K562 (cell line): ENCODE measurements around the gene PNKD. TPM values are rescaled to one million over a fixed set of nuclear protein-coding genes. Genes with fewer than 3 reads are reported as not detected.

Experiments
- ATAC-seq: fragments of 200-7000 bp; cut with Tn5 transposase; 3 replicates; pipeline ENCODE4 v1.9.1; 2020; ENCODE audit warnings: moderate library complexity
- BruUV-seq: library from RNA; stranded (reverse); fragments of 400-500 nt; replicated peaks from 2 replicates; lab custom pipeline; 2021; lab: Mats Ljungman, UMichigan
- CTCF ChIA-PET: fragments of 300-600 bp; formaldehyde crosslinking; extraction: SDS; loops from one replicate; lab custom pipeline; 2021; ENCODE audit warnings: low intra/inter-chr PET ratio; lab: Yijun Ruan, JAX
- POLR2A ChIA-PET: fragments of 300-600, 350-650 bp; sonication (Branson Sonifier 250); formaldehyde crosslinking; extraction: SDS; loops from one replicate; lab custom pipeline; 2021; ENCODE audit warnings: antibody characterized with exemption, inconsistent platforms; lab: Yijun Ruan, JAX
- DNase-seq, 4 experiments: peaks; one replicate each; pipeline versions ENCODE4 v3.0.0 to v3.0.0-alpha.2; 2011 to 2018; ENCODE audit warnings: low spot score in 3 of 4, mixed read lengths in 3 of 4; ENCODE audit errors: extremely low read depth in 1 of 4
- FAIRE-seq: peaks from 2 replicates; lab custom pipeline; 2011; peaks lifted over from hg19 to GRCh38; lab: Jason Lieb, UNC
- H2AFZ ChIP-seq: 2 replicates; pipeline ENCODE4 v1.6.0; 2011; ENCODE audit warnings: low read depth, low read length, control low read depth, inconsistent platforms
- H3K27ac ChIP-seq: fragments of 200-600 bp; 3 replicates; pipeline ENCODE4 v1.8.0; 2011; ENCODE audit warnings: low read depth, mild to moderate bottlenecking, control low read depth, inconsistent platforms, low read length, moderate library complexity, mixed read lengths; ENCODE audit errors: extremely low read depth
- H3K27me3 ChIP-seq, 2 experiments: fragments of 300-600 bp in 1 of 2; 2 replicates in 1 of 2; 3 replicates in 1 of 2; pipeline versions ENCODE4 v1.6.0 to v1.8.0; 2011; ENCODE audit warnings: inconsistent platforms in 2 of 2, low read length in 2 of 2, mild to moderate bottlenecking in 1 of 2, mixed read lengths in 1 of 2, moderate library complexity in 1 of 2; ENCODE audit not compliant: control insufficient read depth in 2 of 2, insufficient read depth in 2 of 2
- H3K36me3 ChIP-seq: fragments of 300-600 bp; 3 replicates; pipeline ENCODE4 v1.8.0; 2011; ENCODE audit warnings: mild to moderate bottlenecking, low read length, inconsistent platforms; ENCODE audit not compliant: control insufficient read depth, insufficient read depth
- H3K4me1 ChIP-seq, 2 experiments: fragments of 200-600 bp in 1 of 2; replicated peaks in 1 of 2; 2 replicates in 1 of 2; 3 replicates in 1 of 2; pipeline versions ENCODE4 v1.5.1 to v1.8.0; 2011; ENCODE audit warnings: inconsistent platforms in 2 of 2, low read length in 2 of 2, mild to moderate bottlenecking in 1 of 2, mixed read lengths in 1 of 2, moderate library complexity in 1 of 2; ENCODE audit not compliant: control insufficient read depth in 2 of 2, insufficient read depth in 2 of 2
- H3K4me2 ChIP-seq: 2 replicates; pipeline ENCODE4 v1.6.1; 2011; ENCODE audit warnings: low read length, control low read depth, inconsistent platforms, mixed read lengths; ENCODE audit not compliant: insufficient read depth
- H3K4me3 ChIP-seq: fragments of 200-600 bp; sonication (generic), shearing (Covaris generic); 2 replicates; pipeline ENCODE4 v1.5.1; 2016; ENCODE audit warnings: control low read depth, inconsistent platforms
- H3K79me2 ChIP-seq: fragments of 200-600 bp; 3 replicates; pipeline ENCODE4 v1.8.0; 2011; ENCODE audit warnings: low read length, inconsistent platforms; ENCODE audit not compliant: control insufficient read depth, insufficient read depth
- H3K9ac ChIP-seq, 2 experiments: 2 replicates each; pipeline versions ENCODE4 v1.6.0 to v1.6.1; 2011; ENCODE audit warnings: low read depth in 2 of 2, low read length in 2 of 2, control low read depth in 1 of 2, inconsistent platforms in 1 of 2, mild to moderate bottlenecking in 1 of 2, mixed read lengths in 1 of 2; ENCODE audit not compliant: insufficient read depth in 1 of 2
- H3K9me1 ChIP-seq: one replicate; pipeline ENCODE4 v1.6.0; 2011; ENCODE audit warnings: inconsistent platforms, mild to moderate bottlenecking, low read length, moderate library complexity; ENCODE audit not compliant: control insufficient read depth, insufficient read depth
- H3K9me3 ChIP-seq: replicated peaks from 2 replicates; pipeline ENCODE4 v1.5.1; 2011; ENCODE audit warnings: low read depth, low read length, inconsistent platforms; ENCODE audit not compliant: control insufficient read depth, insufficient read depth
- H4K20me1 ChIP-seq: replicated peaks from 2 replicates; pipeline ENCODE4 v1.6.1; 2011; ENCODE audit warnings: low read length, inconsistent platforms, mixed read lengths; ENCODE audit not compliant: control insufficient read depth, insufficient read depth
- ARHGAP35 ChIP-seq: fragments of 450-650 bp; IDR thresholded peaks from 2 replicates; pipeline ENCODE4 v1.6.1; 2018; ENCODE audit not compliant: partially characterized antibody
- ARNT ChIP-seq, 2 experiments: fragments of 450-650 bp; IDR thresholded peaks; 2 replicates each; pipeline ENCODE4 v1.6.1; 2016; ENCODE audit warnings: mild to moderate bottlenecking in 1 of 2
- CBFA2T2 ChIP-seq: fragments of 450-650 bp; conservative IDR thresholded peaks from 2 replicates; pipeline ENCODE4 v1.6.1; 2017; ENCODE audit warnings: mild to moderate bottlenecking
- CHAMP1 ChIP-seq: fragments of 450-650 bp; IDR thresholded peaks from 2 replicates; pipeline ENCODE4 v1.6.1; 2016; ENCODE audit warnings: mild to moderate bottlenecking
- GMEB1 ChIP-seq: fragments of 250-450 bp; sonication (Bioruptor Pico); IDR thresholded peaks from 2 replicates; pipeline ENCODE4 v1.4.0; 2020; ENCODE audit warnings: mild to moderate bottlenecking
- MBD2 ChIP-seq: sonication (generic); IDR thresholded peaks from 2 replicates; pipeline ENCODE4 v1.6.1; 2016; ENCODE audit warnings: low read depth, borderline replicate concordance
- MNT ChIP-seq, 2 experiments: fragments of 450-650 bp; conservative IDR thresholded peaks; 2 replicates each; pipeline ENCODE4 v1.6.1; 2017; ENCODE audit warnings: mild to moderate bottlenecking in 2 of 2, moderate library complexity in 2 of 2
- NR2C1 ChIP-seq, 2 experiments: fragments of 450-650 bp; IDR thresholded peaks; 2 replicates each; pipeline ENCODE4 v1.6.1; 2017; ENCODE audit warnings: mild to moderate bottlenecking in 2 of 2, antibody characterized with exemption in 1 of 2, inconsistent platforms in 1 of 2, missing compliant biosample characterization in 1 of 2, missing genetic modification characterization in 1 of 2
- TCF3 ChIP-seq: sonication (generic); formaldehyde crosslinking; IDR thresholded peaks from 2 replicates; pipeline ENCODE4 v1.4.0; 2020; ENCODE audit warnings: mild to moderate bottlenecking, missing genetic modification reagents
- ZNF316 ChIP-seq: fragments of 450-650 bp; IDR thresholded peaks from 2 replicates; pipeline ENCODE4 v1.6.1; 2016
- ZNF347 ChIP-seq: fragments of 450-650 bp; formaldehyde crosslinking; IDR thresholded peaks from 2 replicates; pipeline ENCODE4 v1.4.0; 2020; ENCODE audit warnings: low read depth, mild to moderate bottlenecking, moderate library complexity
- ZNF436 ChIP-seq: fragments of 250-450, 450-650 bp; sonication (Bioruptor Pico); formaldehyde crosslinking; IDR thresholded peaks from 2 replicates; pipeline ENCODE4 v1.7.0; 2020; ENCODE audit warnings: mild to moderate bottlenecking
- ZNF592 ChIP-seq: fragments of 450-650 bp; IDR thresholded peaks from 2 replicates; pipeline ENCODE4 v1.6.1; 2017; ENCODE audit warnings: antibody characterized with exemption, mild to moderate bottlenecking
- ZNF696 ChIP-seq: fragments of 250-450 bp; sonication (Bioruptor Pico); conservative IDR thresholded peaks from 2 replicates; pipeline ENCODE4 v1.4.0; 2020; ENCODE audit warnings: mild to moderate bottlenecking, moderate library complexity
- WGBS: fragments of 100-300 bp; shearing (Covaris generic); methylation state at CpG from one replicate; pipeline ENCODE4 v1.1.6; 2016; ENCODE audit warnings: low coverage, mixed read lengths; ENCODE audit not compliant: insufficient coverage; ENCODE audit errors: missing lambda C conversion rate; 5-methylcytosine and 5-hydroxymethylcytosine counted together
- in situ Hi-C: fragments of 300-500 bp; cut with MboI; formaldehyde crosslinking; loops from 4 replicates; pipeline ENCODE4 v1.15.0; 2018; ENCODE audit warnings: inconsistent platforms, mixed read lengths
- intact Hi-C: fragments of 100-400 bp; cut with micrococcal nuclease; formaldehyde crosslinking; loops from 2 replicates; pipeline ENCODE4 v1.14.2; 2022
- polyA plus RNA-seq, 8 experiments: library from polyadenylated mRNA; depleted of rRNA in 4 of 8; stranded (reverse) in 5 of 8; unstranded in 3 of 8; fragments of >200 nt; fragmentation: Nextera tagmentation in 2 of 8; fragmentation: Illumina TruSeq in 1 of 8; extraction: Ambion mirVana in 2 of 8; extraction: Trizol in 1 of 8; gene quantifications; 2 replicates each; pipeline versions ENCODE4 v1.2.1 to v1.2.3, GENCODE V29; 2011 to 2014; ENCODE audit warnings: inconsistent platforms in 1 of 8, missing spikeins in 1 of 8
- total RNA-seq, 7 experiments: library from RNA; depleted of rRNA in 6 of 7; stranded (reverse); fragments of >200 nt in 6 of 7; fragmentation: Illumina TruSeq in 2 of 7; extraction: Trizol in 2 of 7; gene quantifications; 2 replicates each; pipeline versions ENCODE4 v1.2.1 to v1.2.3, GENCODE V29; 2011 to 2021; ENCODE audit warnings: low replicate concordance in 1 of 7

PNKD gene
- total and polyA plus RNA-seq, 9 of the 15 experiments (the other 6 are each of a cell fraction or from before 2014, with no cell fraction given), result 26.0 to 105 (median 60.1) TPM

DNA sequence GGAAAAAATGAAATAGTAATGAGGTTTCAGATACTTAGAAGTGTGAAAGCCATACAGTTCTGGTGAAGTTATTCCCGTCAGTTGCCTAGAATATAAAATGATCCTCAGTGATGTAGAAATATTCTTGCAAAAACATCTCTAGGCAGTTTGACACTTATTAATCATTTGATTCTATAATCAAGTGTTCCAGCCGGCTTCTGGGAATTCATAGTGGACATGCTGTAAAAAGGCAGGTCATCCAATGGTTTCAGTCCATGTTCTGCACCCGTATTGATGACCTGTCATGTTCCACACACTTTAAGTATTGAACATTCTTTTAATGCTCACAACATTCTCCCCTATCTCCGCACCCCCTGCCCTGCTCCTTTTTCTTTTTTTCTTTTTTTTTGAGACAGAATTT lies 33.5 kb upstream of the PNKD start:
- no TSS peak for BruUV-seq
- WGBS, result 95% methylated on average over 4 of the region's 4 CpGs
- ChIA-PET CTCF (no interaction called here), POLR2A (no interaction called here)
- no peak overlapping the region for H3K9ac ChIP-seq
- H3K36me3 ChIP-seq, result peaks cover 72% of the 10 kb centered on the region
- H3K27ac ChIP-seq, result no peak overlapping the region
- H3K4me2 ChIP-seq, result no peak overlapping the region
- ATAC-seq, result no peak
- in situ Hi-C loops, result no loop called here
- no peaks in the 10 kb centered on the region for H4K20me1 ChIP-seq
- DNase-seq, result no peak
- no peaks in the 10 kb centered on the region for H3K27me3 ChIP-seq
- H3K4me3 ChIP-seq, result no peak overlapping the region
- H3K9me3 ChIP-seq, result no peaks in the 10 kb centered on the region
- no peak overlapping the region for H2AFZ ChIP-seq
- H3K4me1 ChIP-seq, result no peaks in the 10 kb centered on the region
- FAIRE-seq, result no peak
- no peaks in the 10 kb centered on the region for H3K9me1 ChIP-seq
- no peaks in the 10 kb centered on the region for H3K79me2 ChIP-seq
- intact Hi-C loops, result no loop called here
- no peak for TF ChIP-seq GMEB1 (CRISPR knock-in tag)
- TF ChIP-seq MNT (conservative IDR thresholded peaks at IDR 0.05), result no peak
- TF ChIP-seq CBFA2T2, result no peak
- TF ChIP-seq ZNF347 (CRISPR knock-in tag), result no peak
- TF ChIP-seq ZNF592, result no peak
- TF ChIP-seq ARNT (IDR thresholded peaks at IDR 0.05), result no peak
- TF ChIP-seq MBD2, result no peak
- no peak for TF ChIP-seq ARHGAP35
- TF ChIP-seq TCF3 (CRISPR knock-in tag), result no peak
- TF ChIP-seq ZNF436 (CRISPR knock-in tag), result no peak
- no peak for TF ChIP-seq ZNF696 (CRISPR knock-in tag)
- no peak for TF ChIP-seq NR2C1 (IDR thresholded peaks at IDR 0.05)
- no peak for TF ChIP-seq NR2C1 (tag; IDR thresholded peaks at IDR 0.05)
- no peak for TF ChIP-seq ZNF316
- TF ChIP-seq CHAMP1, result no peak
